Gastrocnemius medialis (tissue), 4 donors: Measurements from ENCODE around the gene RCL1.

ENCODE experiments used
- POLR2A ChIP-seq, 2 donors: fragments of 450-650 bp; IDR thresholded peaks; one replicate each; pipeline ENCODE4 v1.6.1; 2017; ENCODE audit warnings: antibody characterized with exemption in 2 of 2, mild to moderate bottlenecking in 2 of 2, moderate library complexity in 2 of 2
- TF ChIP-seq, protein P1 (sequence below), 5 experiments: fragments of 450-650 bp in 3 of 5; fragments of 200-600 bp in 2 of 5; sonication (generic) in 2 of 5; IDR thresholded peaks in 4 of 5; conservative IDR thresholded peaks in 1 of 5; 1 replicate in 4 of 5; 2 replicates in 1 of 5; pipeline ENCODE4 v1.5.1; 2016 to 2019; ENCODE audit warnings: antibody characterized with exemption in 5 of 5, mild to moderate bottlenecking in 3 of 5, moderate library complexity in 3 of 5

- TF ChIP-seq, protein P1, sequence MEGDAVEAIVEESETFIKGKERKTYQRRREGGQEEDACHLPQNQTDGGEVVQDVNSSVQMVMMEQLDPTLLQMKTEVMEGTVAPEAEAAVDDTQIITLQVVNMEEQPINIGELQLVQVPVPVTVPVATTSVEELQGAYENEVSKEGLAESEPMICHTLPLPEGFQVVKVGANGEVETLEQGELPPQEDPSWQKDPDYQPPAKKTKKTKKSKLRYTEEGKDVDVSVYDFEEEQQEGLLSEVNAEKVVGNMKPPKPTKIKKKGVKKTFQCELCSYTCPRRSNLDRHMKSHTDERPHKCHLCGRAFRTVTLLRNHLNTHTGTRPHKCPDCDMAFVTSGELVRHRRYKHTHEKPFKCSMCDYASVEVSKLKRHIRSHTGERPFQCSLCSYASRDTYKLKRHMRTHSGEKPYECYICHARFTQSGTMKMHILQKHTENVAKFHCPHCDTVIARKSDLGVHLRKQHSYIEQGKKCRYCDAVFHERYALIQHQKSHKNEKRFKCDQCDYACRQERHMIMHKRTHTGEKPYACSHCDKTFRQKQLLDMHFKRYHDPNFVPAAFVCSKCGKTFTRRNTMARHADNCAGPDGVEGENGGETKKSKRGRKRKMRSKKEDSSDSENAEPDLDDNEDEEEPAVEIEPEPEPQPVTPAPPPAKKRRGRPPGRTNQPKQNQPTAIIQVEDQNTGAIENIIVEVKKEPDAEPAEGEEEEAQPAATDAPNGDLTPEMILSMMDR (IDR thresholded peaks at IDR 0.05 in 4 of 5, conservative IDR thresholded peaks at IDR 0.05 in 1 of 5), result no peak
- TF ChIP-seq POLR2A (IDR thresholded peaks at IDR 0.05), result no peak
Observed at GRCh38 chr9:4822057-4822456, 29.3 kb downstream of the RCL1 start.
